KG1 (cell line): ENCODE results near the gene SLC30A2.
"Not testable (repeated sequence)": the region's sequence is repeated elsewhere in the genome, so short reads cannot be mapped to it uniquely, and the experiment has no call there.

Source experiments
- DNase-seq: peaks from one replicate; lab custom pipeline; 2025; lab: John Stamatoyannopoulos, UW

The SLC30A2 gene, protein sequence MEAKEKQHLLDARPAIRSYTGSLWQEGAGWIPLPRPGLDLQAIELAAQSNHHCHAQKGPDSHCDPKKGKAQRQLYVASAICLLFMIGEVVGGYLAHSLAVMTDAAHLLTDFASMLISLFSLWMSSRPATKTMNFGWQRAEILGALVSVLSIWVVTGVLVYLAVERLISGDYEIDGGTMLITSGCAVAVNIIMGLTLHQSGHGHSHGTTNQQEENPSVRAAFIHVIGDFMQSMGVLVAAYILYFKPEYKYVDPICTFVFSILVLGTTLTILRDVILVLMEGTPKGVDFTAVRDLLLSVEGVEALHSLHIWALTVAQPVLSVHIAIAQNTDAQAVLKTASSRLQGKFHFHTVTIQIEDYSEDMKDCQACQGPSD

DNA sequence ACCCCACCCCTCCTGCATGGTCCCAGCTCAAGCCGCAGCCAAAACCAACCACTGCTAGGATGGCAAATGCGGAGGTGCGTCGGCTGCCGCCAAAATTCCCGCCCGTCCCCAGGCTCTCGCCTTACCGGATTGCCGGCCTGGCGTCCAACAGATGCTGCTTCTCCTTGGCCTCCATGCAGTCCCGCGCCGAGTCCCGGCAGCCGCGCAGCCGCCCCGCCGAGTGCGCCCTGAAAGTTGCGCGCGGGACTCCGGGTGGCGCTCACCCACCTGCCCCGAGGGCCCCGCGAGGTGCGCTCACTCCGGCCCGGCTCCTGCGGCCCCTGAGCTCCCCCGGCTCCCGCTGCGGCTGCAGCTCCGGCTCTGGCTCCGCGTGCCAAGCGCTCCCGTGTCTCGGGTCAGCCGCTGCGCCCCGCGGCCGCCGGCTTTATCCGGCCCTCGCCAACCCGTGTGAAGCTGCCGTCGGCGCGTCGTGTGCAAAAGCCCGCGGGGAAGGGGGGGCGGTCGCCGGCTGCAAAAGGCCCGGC, at the start of gene SLC30A2:
SLC30A2 (minus strand) TSS at position 397 of the 524 bp plus-strand sequence; CDS start at position 175, 222 bp downstream.
- DNase-seq, result no peak

DNA sequence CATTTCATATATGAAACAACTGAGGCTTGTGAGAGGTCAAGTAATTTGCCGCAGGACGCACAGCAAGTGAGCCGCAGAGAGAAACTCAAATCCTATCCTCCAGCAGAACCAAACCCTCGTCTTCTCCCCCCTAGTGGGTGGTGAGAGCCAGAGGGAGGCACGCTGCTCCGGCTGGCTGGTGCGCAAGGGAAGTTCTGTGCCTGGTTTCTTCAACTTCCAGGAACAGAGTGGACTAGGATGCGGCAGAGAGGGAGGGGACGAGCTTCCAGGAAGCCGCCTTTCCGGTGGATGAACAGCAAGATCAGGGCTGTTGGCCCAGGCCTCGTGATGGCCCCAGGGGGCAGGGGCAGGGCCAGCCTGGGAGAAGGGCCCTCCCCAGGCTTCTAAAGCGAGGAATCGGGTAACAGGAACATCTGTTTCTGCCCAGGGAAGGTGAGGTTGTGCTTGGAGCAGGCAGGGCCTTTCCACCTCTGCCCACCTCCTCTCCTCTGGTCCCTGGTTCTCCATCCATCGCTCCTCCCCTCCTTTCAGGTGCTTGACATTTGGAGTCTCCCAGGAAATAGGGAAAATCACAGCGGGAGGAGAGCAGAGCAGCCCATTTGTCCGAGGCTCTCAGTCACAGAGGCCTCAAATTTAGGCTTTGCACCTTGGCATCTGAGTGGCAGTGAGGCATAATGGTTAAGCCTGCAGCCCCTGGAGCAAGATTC, 48.9 kb upstream of the SLC30A2 start:
- DNase-seq, result no peak

DNA sequence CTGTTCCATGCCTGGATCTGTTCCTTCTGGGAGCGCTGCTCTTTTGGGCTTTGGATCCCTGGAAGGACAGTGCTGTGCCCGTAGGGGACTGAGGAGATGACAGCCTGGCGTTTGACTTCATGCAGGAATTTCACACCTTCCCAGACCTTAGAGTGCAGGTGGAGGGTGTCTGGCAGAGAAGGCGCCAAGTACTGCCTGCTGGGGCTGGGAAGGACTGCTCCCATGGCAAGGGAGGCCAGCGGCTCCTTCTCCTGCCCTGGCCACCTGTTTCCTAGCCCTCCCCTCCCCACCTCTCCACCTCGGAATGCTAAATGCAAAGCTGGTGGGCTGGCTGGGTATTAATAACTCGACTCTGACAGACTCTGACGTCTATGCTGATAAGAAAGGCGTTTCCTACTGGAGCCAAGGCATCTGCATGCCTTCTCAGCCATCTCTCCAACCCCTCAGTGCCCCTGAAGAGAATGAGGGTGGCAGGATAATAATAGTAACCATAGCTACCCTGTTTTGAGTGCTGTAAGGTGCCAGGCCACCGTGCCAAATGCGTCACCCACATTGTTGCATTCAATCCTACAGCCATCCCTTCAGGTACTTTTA, 48.3 kb upstream of the SLC30A2 start:
- no peak for DNase-seq

DNA sequence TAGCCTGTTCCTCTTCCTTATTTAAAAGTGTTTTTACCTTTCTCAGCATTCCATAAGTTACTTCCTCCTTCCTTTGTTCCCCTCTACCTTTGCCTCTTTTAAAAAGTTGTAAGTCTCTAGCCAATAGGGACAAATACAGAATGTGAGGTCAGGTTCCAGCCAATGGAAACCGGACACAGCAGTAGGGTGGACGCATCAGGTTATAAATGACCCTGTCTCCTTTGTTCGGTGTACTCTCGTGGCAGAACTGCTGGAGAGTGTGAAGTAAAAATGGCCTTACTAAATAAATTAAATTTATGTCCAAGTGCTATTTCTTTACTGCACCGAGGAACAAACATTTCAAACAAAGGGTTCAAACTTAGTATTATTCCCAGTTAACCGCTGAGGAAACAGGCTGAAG, 47.7 kb upstream of the SLC30A2 start:
- not testable (repeated sequence) for DNase-seq

DNA sequence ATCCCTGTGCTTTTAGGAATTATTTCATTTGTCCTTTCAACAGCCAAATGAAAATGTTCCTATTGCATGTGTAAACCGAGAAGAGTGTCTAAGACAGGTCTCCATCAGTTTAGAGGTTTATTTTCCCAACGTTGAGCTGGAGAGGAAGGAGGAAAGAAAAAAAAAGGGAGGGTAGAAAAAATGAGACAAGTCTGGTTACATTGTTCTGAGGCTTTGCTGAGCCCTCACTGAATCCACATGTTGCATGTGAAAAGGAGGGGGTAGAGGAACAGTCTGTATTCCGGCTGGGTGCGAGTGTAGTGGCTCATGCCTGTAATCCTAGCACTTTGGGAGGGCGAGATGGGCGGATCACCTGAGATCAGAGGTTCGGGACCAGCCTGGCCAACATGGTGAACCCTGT, 46.5 kb upstream of the SLC30A2 start:
- DNase-seq, result no peak

DNA sequence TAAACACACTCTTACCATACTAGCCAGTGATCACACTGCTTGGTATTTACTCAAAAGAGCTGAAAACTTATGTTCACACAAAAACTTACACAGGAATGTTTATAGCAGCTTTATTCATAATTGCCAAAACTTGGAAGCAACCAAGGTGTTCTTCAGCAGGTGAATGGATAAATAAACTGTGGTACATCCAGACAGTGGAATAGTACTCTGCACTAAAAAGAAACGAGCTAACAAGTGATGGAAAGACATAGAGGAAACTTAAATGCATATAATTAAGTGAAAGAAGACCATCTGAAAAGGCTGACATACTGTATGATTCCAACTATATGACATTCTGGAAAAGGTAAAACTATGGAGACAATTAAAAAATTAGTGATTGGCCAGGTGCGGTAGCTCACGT, 45.0 kb upstream of the SLC30A2 start:
- DNase-seq, result no peak

DNA sequence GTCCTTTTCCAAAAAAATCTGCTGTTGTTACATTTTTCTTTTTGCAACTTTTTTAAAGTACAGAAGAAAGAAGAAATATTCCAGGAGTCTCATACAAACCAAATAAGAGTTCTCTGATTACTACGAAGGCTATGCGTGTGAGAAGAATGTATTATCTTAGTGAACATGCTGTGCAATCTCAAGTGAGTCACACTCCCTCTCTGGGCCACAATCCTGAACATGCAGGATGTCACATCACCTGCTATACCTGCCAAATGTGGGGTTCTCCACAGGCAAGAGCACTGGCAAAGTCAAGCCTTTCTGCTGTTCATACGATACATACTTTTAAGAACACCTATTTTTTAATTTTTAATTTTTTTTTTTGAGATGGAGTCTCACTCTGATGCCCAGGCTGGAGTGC, 43.2 kb upstream of the SLC30A2 start:
- no peak for DNase-seq

DNA sequence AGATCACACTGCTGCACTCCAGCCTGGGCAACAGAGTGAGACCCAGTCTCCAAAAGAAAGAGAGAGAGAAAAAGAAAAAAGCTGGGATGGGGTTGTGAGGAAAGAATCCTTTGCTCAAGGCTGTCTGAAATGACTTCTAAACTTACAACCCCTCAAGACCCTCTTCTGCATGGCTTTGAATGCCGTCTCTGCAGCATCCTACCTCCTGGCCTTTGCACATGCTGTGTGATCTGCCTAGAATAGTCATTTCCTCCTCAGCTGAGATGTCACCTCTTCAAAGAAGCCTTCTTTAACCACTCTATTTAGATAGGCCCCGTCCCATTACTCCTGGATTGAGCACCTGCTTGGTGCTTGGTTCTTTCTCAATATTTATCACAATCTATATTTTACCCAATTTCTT, 38.9 kb upstream of the SLC30A2 start:
- no peak for DNase-seq

DNA sequence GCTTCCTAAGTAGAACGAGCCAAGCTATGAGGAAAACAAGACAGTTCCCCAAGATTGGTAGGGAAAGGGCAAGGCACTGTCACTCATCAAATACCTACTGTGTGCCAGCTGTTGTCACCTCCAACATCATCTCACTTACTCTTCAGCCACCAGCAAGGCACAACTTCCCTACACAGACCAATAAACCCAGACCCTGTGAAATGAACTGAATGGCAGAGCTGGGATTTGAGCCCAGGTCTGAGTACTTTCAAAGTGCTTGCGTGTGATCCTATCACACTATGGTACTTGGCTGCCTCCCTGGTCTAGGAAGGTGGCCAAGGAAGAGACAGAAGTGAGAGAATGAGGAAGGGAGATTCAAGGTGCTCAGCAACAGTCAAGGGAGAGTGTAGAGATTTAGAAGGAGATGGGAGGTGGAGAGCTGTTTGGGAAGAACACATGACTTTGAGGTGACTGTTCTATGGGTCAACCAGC, 38.2 kb upstream of the SLC30A2 start:
- DNase-seq, result no peak

DNA sequence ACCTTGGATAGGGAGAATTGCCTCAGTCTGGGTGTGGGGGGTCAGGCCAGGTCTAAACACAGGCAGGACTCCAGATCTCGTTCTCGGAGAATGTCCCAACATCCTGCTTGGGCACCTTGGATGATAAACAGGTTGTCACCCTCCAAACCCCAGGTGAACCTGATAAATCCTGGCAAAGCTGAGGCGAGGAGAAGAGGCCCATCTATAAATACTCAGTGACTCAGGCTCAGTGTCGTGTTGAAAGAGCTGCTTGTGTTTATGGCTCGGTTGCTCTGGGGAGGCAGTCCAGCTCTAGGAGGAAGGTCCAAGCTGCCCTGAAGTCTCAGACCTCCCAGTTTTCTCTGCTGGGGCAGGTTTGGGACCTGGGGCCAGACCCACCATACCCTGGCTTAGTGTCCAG, 37.3 kb upstream of the SLC30A2 start:
- DNase-seq, result no peak

DNA sequence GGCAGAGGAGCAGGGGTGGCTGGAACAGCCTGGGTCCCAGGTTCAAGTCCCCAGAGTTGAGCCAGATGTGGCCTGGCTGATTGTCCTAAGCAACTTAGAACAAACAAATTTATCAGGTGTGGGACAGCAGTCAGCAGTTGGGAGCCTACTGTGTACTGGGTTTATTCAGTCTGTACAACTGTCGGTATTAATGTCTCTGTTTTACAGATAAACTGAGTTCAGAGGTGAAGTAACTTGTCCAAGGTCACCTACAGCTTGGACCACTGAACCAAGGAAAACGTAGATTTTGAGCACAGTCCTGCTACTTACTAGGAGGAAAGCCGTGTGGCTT, 36.1 kb upstream of the SLC30A2 start:
- DNase-seq, result no peak

DNA sequence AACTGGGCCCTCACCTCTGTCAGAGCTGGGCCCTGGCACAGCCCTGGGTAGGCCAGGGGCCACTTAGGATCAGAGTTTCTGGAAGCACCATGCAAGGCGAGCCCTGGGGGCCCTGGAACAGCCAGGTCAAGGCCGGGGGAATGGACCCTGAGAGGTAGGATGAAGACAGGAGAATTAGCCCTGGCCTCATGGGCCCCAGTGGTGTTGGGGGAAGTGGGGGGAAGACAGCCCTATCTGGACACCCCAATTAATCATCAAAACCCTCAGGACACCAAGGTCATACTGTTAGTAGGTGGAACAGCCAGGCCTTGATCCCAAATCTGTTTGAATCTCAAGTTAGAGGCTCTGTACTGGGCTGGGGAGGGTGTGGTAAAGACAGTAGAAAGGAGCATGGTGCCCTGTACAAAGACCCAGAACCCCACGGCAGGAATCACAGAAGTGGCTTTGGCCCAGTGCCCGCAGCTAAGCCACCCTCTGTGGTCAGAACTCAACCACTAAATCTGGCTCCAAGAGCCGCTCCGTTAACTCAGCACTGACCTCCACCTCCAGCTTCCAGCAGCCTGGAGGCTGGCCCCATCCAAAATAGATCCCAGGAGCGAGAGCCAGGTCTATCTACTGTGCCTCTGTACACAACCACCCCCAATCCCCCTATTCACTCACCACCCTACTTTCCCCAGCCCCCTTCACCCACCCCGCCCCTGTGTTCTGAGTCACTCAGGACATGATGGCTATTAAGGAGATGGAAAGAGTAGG, 35.5 kb upstream of the SLC30A2 start:
- no peak for DNase-seq

DNA sequence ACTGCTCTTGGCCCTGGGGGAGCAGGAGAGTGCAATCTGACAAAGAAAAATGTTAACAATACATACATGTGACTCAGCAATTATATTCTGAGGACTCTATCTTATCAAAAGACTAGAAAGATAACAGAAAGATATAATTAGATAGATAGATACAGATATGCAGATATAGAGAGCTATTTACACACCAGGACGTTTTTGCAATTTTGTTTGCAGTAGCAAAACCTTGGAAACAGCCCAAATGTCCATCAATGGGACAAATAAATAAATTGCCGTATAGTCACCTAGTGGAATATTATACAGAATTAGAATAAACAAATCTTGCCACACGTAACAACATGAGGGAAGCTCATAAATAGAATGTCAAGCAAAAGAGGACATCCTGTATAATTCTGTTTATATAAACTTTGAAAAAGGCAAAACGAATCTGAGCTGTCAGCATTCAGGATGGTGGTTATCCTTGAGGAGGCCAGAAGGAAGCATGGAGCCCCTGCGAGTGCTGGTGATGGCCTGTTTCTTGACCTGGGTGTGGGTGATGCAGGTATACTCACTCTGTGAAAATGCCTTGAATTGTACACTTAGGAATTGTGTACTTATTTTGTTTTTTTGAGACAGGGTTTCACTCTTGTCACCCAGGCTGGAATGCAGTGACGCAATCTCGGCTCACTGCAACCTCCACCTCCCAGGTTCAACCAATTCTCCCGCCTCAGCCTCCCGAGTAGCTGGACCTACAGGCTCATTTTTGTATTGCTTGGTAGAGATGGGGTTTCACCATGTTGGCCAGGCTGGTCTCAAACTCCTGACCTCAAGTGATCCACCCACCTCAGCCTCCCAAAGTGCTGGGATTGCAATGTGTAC, 34.3 kb upstream of the SLC30A2 start:
- no peak for DNase-seq

DNA sequence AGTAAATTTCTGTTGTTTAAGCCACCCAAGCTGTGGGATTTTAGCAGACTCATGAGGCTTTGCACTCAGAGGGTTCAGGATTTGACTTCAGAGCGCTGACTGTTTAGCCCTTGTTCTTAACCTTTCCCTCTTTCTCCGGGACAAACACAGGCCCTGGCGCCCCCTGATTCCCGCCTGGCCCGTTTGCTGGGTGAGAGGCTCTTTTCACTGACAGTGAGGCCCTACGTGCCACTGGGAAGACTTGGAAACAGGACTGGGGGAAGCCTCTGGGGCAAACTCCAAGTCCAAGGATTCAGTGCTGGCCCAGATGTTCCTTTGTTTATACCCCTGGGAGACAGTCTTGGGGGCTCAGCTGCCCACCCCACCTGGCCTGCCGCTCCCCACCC, 33.3 kb upstream of the SLC30A2 start:
- DNase-seq, result no peak

DNA sequence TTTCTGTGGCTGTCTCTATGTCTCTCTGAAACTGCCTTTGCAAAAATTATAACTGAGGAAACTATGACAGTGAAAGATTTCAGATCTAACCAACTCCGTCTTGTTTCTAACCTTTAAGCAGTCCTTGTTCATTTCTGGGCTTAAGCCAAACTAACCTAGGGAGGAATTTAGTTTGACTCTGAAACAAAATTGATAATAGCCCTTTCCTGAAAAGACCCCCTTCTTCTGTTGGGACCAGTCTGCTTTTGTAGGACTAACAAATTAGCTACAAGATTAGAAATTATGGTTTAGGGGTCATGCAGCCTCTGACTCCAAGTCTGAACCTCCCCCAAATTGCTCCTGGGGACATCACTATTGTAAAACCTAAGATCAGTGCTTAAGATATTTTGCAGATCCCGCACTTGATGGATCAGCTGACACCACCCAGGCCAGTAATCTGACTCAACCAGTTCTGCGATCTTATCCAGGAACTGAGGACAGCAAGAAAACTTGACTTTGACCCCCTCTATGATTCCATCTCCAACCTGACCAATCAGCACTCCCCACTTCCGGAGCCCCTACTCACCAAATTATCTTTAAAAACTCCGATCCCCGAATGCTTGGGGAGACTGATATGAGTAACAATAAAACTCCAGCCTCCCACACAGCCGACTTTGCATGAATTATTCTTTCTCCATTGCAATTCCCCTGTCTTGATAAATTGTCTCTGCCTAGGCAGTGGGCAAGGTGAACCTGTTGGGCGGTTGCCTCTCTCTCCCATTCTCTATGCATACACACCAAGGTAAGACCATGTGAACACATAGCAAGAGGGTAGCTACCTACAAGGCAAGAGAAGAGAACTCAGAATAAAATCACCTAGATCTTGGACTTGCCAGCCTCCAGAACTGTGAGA, 32.6 kb upstream of the SLC30A2 start:
- no peak for DNase-seq

DNA sequence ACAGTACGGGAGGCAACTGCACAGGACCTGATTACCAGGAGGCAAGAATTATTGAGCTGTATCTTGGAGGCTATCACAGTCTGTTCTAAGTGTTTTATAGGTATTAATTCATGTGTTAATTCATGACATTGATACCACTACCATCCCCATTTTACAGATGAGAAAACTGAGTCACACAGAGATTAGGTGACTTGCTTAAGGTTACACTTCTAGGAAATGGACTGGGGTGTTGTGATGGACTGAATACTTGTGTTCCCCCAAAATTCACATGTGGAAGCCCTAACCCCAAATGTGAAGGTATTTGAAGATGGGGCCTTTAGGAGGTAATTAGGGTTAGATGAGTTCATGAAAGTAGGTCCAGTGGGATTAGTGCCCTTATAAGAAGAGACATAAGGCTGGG, 31.6 kb upstream of the SLC30A2 start:
- DNase-seq, result no peak

DNA sequence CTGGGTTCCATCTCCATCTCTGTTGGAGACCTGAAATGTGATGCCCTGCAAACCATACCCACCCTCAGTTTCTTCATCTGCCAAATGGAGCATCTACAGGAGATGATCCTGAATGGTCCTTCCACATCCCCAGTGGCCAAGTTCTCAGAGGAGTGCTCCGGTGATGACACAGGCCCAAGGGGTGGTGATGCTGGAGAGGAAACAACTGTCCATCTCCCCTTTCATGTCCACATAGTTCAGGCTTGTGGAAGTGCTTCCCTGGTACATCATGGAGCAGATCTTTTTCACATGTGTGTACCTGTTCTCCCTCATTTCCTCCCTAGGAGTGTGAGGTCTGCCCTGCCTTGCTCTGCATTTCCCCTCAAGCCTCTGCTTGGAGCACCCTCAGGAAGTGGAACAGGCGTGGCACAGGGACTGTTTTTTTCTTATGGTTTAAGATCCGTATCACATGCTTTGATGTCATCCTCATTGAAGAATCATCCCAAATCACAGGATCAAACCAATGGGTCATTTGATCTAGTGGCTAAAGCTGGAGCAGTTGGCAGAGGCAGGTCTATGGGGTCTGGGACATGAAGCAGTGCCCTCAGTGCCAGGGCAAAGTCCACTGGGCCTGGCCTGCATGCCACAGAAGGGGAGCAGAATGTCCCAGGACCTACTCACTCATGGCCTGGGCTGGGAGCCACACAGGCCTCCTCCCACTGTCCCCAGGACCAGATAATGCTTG, 29.7 kb upstream of the SLC30A2 start:
- DNase-seq, result no peak

DNA sequence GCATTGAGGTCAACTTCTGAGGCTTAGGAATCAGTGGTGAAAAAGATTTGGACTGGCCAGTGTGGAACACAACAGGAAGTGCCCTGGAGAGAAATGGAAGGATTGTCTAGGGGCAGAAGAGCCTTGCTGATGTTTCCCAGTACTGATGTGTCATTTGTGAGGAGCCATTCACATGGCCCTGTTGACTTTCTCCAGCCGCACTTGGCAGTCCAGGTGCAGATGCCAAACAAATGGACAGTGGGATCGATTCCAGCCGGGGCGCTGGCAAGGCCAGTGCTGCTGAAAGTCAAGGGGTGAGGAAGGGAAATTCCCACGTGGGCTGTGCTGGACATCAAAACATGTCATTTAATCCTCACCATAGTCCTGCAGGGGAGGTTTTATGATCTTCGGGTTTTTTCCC, 26.4 kb upstream of the SLC30A2 start:
- DNase-seq, result no peak

DNA sequence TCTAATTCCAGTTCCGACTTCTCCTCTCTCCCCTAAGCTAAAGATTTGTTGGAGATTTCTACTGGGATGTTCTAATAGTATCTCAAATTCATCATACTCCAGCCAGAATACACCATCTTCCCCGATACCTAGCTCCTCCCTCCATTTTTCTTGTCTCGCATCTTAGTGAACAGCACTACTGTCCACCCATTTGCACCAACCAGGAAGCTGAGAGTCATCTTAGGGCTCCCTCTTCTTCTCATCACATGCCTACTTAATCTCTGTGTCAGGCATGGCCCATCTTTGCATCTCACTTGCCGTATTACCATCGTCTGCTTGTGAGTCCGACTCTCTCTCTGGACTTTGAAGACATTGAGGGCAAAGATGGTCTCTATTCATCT, 25.0 kb upstream of the SLC30A2 start:
- no peak for DNase-seq
